Panc1 (cell line): ENCODE measurements around the gene USP4. TPM values are rescaled to one million over a fixed set of nuclear protein-coding genes. Genes with fewer than 3 reads are reported as not detected.

ENCODE experiments used
- ATAC-seq: fragments of 200-7000 bp; cut with Tn5 transposase; 2 replicates; pipeline ENCODE4 v1.9.1; 2020; ENCODE audit warnings: mild to moderate bottlenecking, moderate library complexity
- BruUV-seq: library from RNA; stranded (reverse); fragments of 400-500 nt; replicated peaks from 2 replicates; lab custom pipeline; 2021; lab: Mats Ljungman, UMichigan
- CTCF ChIA-PET: fragments of 300-600 bp; sonication (Branson Sonifier 250); formaldehyde crosslinking; loops from one replicate; lab custom pipeline; 2022; ENCODE audit warnings: antibody characterized with exemption; lab: Charles Lee
- POLR2A ChIA-PET: fragments of 300-600 bp; sonication (Branson Sonifier 250); formaldehyde crosslinking; loops from one replicate; lab custom pipeline; 2022; ENCODE audit warnings: antibody characterized with exemption; lab: Charles Lee
- DNase-seq: peaks from one replicate; pipeline ENCODE4 v3.0.0-alpha.2; 2010; ENCODE audit warnings: low read depth, low spot score
- H3K27ac ChIP-seq: 2 replicates; pipeline ENCODE4 v1.5.1; 2011; ENCODE audit warnings: mild to moderate bottlenecking, low read length, inconsistent platforms
- H3K27me3 ChIP-seq: fragments of 200-500 bp; sonication (Bioruptor generic); 2 replicates; pipeline ENCODE4 v1.6.0; 2014; ENCODE audit warnings: low read length, inconsistent platforms; ENCODE audit not compliant: control insufficient read depth, insufficient read depth
- H3K36me3 ChIP-seq: fragments of 200-500 bp; sonication (Bioruptor generic); 2 replicates; pipeline ENCODE4 v1.5.1; 2014; ENCODE audit warnings: inconsistent platforms, mild to moderate bottlenecking, low read length, moderate library complexity; ENCODE audit not compliant: control insufficient read depth, insufficient read depth
- H3K4me1 ChIP-seq: 2 replicates; pipeline ENCODE4 v1.5.1; 2011; ENCODE audit warnings: inconsistent platforms, mild to moderate bottlenecking, low read length, moderate library complexity; ENCODE audit not compliant: control insufficient read depth, insufficient read depth
- H3K4me3 ChIP-seq, 2 experiments: 2 replicates each; pipeline ENCODE4 v1.5.1; 2011 to 2012; ENCODE audit warnings: low read depth in 2 of 2, low read length in 2 of 2, mild to moderate bottlenecking in 2 of 2, inconsistent platforms in 1 of 2, moderate library complexity in 1 of 2
- H3K9me3 ChIP-seq: fragments of 200-500 bp; sonication (Bioruptor generic); 2 replicates; pipeline ENCODE4 v1.5.1; 2014; ENCODE audit warnings: low read depth, mild to moderate bottlenecking, inconsistent platforms, low read length, moderate library complexity; ENCODE audit not compliant: control insufficient read depth, insufficient read depth
- CTCF ChIP-seq: fragments of 450-650 bp; IDR thresholded peaks from 2 replicates; pipeline ENCODE4 v1.5.1; 2017; ENCODE audit warnings: mild to moderate bottlenecking
- POLR2AphosphoS5 ChIP-seq: IDR thresholded peaks from 2 replicates; pipeline ENCODE4 v1.6.1; 2012; ENCODE audit warnings: mild to moderate bottlenecking, low read depth, low read length, moderate library complexity
- REST ChIP-seq, 2 experiments: IDR thresholded peaks; 2 replicates each; pipeline ENCODE4 v1.6.1; 2011 to 2012; ENCODE audit warnings: low read depth in 2 of 2, control low read depth in 1 of 2, low read length in 1 of 2, mild to moderate bottlenecking in 1 of 2, moderate library complexity in 1 of 2; ENCODE audit not compliant: insufficient read depth in 1 of 2
- SIN3A ChIP-seq: IDR thresholded peaks from 2 replicates; pipeline ENCODE4 v1.6.1; 2012; ENCODE audit warnings: low read depth, mild to moderate bottlenecking, low read length, moderate library complexity, borderline replicate concordance; ENCODE audit not compliant: insufficient read depth
- TCF7L2 ChIP-seq: IDR thresholded peaks from 2 replicates; pipeline ENCODE4 v1.6.1; 2011; ENCODE audit warnings: mild to moderate bottlenecking, low read depth, low read length, inconsistent platforms
- in situ Hi-C: cut with HindIII; loops from 2 replicates; pipeline ENCODE4 v1.10.0; 2016; ENCODE audit warnings: low sequenced_read_pairs, low pct_unique_long_range_greater_than_20kb
- intact Hi-C: fragments of 100-400 bp; cut with micrococcal nuclease; formaldehyde crosslinking; loops from one replicate; pipeline ENCODE4 v1.10.0; 2022; ENCODE audit not compliant: unreplicated experiment
- total RNA-seq: library from RNA; stranded (reverse); gene quantifications from one replicate; pipeline ENCODE4 v1.2.1, GENCODE V29; 2021; ENCODE audit not compliant: unreplicated experiment

The USP4 gene
- total RNA-seq, 1 experiment from 2014 or later: 39.9 TPM

GRCh38 chr3:49310677-49311076 is 29.2 kb downstream of the USP4 start:
- TF ChIP-seq TCF7L2 (no peak), REST (IDR thresholded peaks at IDR 0.05; ENCODE audit: insufficient read depth in 1 of 2, low read depth in 2 of 2, low read length in 1 of 2) (no peak), POLR2AphosphoS5 (no peak), SIN3A (no peak), CTCF (no peak)
- POLR2A ChIA-PET: no interaction called here
- no peak for ATAC-seq
- Histone ChIP-seq H3K4me1 (no peaks in the 10 kb centered on the region), H3K9me3 (no peaks in the 10 kb centered on the region), H3K27ac (no peak overlapping the region), H3K27me3 (no peaks in the 10 kb centered on the region), H3K4me3 (no peak overlapping the region), H3K36me3 (no peaks in the 10 kb centered on the region; the same call in 1 of the 2 replicates)
- CTCF ChIA-PET: no interaction called here
- intact Hi-C loops (no loop called here), in situ Hi-C loops (no loop called here)
- no peak for DNase-seq
- no TSS peak for BruUV-seq

- Histone ChIP-seq H3K27me3 (no peaks in the 10 kb centered on the region), H3K4me1 (no peaks in the 10 kb centered on the region), H3K27ac (no peak overlapping the region), H3K36me3 (peaks cover 2% of the 10 kb centered on the region; the same call in 1 of the 2 replicates), H3K4me3 (no peak overlapping the region), H3K9me3 (no peaks in the 10 kb centered on the region)
- DNase-seq (no peak), ATAC-seq (no peak)
- TF ChIP-seq SIN3A: no peak
- TF ChIP-seq POLR2AphosphoS5: no peak
- TF ChIP-seq REST (IDR thresholded peaks at IDR 0.05; ENCODE audit: insufficient read depth in 1 of 2, low read depth in 2 of 2, low read length in 1 of 2): no peak
- no peak for TF ChIP-seq CTCF
- no peak for TF ChIP-seq TCF7L2
- ChIA-PET CTCF (no interaction called here), POLR2A (interaction anchor here (0.6 kb wide), 1 partner anchor 34 kb away, joined by 4 read pairs; the partner anchor contains the start of gene USP4)
- BruUV-seq: no TSS peak
- intact Hi-C loops: no loop called here
- in situ Hi-C loops: no loop called here
These were observed 34.2 kb downstream of the USP4 start for GRCh38 chr3:49305608-49306007.
